Activated CD4-positive, alpha-beta T cell treated with anti-CD3 and anti-CD28 coated beads, Interleukin-2, amount 50 U/mL, for 1 hour (primary cell): Measurements from ENCODE around the gene SOAT2.
"Not testable (repeated sequence)": the region's sequence is repeated elsewhere in the genome, so short reads cannot be mapped to it uniquely, and the experiment has no call there.

Experiments
- DNase-seq: peaks from one replicate; pipeline ENCODE4 v3.0.0-alpha.2; 2020

The SOAT2 gene

GRCh38 chr12:53112431-53112830, 9.1 kb downstream of the SOAT2 start:
- DNase-seq = not testable (repeated sequence)

- no peak for DNase-seq
Observed at GRCh38 chr12:53113136-53113705, 9.9 kb downstream of the SOAT2 start.

DNA sequence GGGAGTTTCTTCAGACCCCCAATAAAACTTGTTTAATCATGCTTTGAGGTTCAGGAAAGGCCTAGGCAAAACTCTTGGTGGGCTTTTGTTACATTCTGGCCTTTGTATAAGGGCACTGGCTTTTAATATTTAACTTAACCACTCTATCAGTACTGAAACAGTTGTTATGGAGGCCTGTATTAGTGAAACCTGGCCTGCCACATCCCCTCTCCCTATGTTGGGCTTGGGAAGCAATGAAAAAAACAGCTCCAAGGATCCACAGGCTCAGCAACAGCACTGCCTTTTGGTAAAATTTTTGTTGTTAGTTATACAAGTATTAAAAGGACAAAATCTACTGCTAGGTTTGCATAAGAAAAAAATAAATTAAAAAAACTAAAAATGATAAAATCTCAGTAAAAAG, 10.7 kb downstream of the SOAT2 start:
- no peak for DNase-seq

- no peak for DNase-seq
Observed at GRCh38 chr12:53115112-53115890, 12.0 kb downstream of the SOAT2 start.

DNA sequence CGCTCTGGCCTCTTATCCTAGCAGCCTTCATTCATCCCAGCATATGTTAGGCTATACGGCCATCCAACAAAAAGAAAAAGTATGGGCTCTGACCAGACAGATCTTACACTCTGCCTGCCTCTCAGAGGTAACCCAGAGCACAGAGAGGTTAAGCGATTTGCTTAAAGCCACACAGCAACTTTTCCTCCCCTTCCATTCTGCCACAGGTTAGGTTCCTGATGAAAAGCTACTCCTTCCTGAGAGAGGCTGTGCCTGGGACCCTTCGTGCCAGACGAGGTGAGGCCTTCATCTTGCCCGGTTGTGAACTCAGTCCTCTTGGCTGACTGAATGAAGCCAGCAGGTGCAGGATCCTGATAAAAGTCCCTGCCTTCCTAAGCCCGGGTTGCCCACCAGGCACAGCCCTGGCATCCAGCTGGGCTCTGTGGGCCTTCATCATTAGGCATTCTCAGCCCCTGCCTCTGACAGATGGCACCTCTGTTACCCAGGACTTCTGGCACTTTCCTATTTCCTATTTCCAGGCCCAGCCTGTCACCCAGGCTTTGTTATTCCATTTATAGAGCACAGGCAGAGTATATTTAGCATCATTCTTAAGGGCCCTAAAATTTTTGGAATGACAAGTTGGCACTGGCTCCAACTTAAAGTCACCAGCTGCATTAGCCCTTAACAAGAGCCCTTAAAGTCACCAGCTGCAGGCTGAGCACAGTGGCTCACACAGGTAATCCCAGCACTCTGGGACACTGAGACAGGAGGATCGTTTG, 12.8 kb downstream of the SOAT2 start:
- DNase-seq = no peak

DNA sequence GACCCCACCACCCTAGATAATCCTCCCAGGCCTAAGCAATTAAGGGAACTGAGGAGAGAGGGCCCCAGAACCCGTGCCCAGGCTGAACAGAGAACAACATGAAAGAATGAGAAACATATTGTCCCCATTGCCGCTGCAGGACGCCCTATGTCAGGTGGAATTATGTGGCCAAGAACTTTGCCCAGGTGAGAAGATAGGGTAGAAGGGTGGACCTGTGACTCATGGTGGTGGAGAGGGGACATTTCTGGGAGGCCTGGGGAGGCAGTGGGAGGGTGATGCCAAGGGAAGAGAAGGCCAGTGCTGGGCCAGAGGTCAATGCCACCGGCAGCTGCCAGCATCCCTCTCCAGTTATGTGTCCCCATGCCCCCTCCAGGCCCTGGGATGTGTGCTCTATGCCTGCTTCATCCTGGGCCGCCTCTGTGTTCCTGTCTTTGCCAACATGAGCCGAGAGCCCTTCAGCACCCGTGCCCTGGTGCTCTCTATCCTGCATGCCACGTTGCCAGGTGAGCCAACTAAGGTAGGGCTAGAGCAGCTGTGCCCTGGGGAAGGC, 15.5 kb downstream of the SOAT2 start:
- no peak for DNase-seq

DNA sequence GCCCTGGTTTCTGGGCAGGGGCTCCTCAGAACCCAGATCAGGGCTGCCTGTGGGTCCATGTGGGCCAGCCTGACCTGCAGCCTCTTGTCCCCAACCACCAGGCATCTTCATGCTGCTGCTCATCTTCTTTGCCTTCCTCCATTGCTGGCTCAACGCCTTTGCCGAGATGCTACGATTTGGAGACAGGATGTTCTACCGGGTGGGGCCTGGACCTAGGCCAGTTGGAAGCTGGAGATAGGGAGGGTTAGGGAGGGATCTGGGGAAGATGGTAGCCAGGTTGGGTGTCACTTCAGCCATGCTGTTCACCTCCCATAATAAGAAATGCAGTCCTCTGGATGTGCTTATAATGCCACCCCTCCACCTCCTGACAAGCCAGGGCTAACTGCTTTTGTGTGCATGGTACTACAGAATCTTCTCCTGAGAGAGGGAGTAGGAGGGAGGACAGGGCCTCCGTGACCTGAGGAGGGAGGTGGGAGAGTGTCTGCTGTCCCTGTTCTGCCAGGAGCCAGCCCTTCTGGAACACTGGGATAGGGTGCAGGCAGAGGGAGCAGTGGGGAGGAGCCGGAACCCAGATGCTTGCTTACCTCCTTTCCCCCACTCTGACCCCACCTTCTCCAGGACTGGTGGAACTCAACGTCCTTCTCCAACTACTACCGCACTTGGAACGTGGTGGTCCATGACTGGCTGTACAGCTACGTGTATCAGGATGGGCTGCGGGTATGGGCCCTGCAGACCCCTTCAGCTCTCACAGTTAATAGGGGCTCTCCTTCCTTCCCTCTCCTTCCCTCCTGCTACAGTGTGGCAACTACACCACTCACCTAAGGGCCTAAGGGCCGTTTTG, 17.6 kb downstream of the SOAT2 start:
- no peak for DNase-seq

- DNase-seq = no peak
Observed at GRCh38 chr12:53122961-53123468, 19.7 kb downstream of the SOAT2 start.

GRCh38 chr12:53123578-53124351, 20.5 kb downstream of the SOAT2 start:
- no peak for DNase-seq

GRCh38 chr12:53124352-53124723, 21.1 kb downstream of the SOAT2 start:
- DNase-seq = no peak

GRCh38 chr12:53127169-53127568, 23.9 kb downstream of the SOAT2 start:
- no peak for DNase-seq

- no peak for DNase-seq
Observed at GRCh38 chr12:53128780-53129569, 25.7 kb downstream of the SOAT2 start.

GRCh38 chr12:53131844-53132243, 28.6 kb downstream of the SOAT2 start:
- no peak for DNase-seq

DNA sequence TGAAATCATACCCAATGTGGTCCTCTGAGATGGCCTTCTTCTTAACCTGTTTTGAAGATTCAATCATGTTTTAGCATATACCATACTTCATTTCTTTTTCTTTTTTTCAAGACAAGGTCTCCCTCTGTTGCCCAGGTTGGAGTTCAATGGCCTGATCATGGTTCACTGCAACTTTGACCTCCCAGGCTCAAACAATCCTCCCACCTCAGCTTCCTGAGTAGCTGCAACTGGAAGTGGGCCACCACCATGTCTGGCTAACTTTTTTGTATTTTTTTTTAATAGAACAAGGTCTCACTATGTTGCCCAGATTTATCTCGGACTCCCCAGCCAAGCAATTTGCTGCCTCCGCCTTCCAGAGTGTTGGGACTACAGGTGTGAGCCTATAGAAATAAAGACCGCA, 30.4 kb downstream of the SOAT2 start:
- no peak for DNase-seq

- no peak for DNase-seq
Observed at GRCh38 chr12:53143355-53143754, 40.1 kb downstream of the SOAT2 start.

DNA sequence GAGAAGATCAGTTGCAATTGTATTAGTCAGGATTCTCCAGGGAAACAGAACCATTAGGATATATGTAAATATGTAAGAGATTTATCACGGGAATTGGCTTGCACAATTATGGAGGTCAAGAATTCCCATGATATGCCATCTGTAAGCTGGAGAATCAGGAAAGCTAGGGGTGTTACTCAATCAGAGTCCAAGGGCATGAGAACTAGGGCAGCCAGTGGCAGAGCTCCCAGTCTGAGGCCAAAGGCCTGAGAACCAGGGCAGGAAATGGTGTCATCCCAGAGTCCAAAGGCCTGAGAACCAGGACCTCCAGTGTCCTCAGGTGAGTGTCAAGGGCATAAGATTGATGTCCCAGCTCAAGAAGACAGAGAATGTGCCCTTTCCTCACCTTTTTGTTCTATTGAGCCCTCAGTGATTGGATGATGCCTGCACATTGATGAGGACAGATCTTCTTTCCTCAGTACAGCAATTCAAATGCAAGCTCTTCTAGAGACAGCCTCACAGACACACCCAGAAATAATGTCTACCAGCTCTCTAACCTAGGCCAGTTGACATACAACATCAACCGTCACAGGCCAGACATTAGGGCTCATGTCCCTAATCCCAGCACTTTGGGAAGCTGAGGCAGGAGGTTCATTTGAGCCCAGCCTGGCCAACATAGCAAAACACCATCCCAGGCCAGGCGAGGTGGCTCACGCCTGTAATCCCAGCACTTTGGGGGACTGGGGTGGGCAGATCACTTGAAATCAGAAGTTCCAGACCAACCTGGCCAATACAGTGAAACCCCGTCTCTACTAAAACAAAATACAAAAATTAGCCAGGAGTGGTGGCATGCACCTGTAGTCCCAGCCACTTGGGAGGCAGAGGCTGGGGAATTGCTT, 42.3 kb downstream of the SOAT2 start:
- DNase-seq = no peak

DNA sequence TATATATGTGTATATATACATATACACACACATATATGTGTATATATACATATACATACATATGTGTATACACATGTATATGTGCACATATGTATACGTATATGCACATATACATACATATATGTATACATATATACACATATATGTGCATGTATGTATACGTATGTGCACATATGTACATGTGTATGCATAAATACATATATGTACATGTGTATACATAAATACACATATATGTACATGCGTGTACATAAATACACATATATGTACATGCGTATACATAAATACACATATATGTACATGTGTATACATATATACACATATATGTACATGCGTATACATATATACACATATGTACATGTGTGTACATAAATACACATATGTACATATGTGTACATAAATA, 43.9 kb downstream of the SOAT2 start:
- DNase-seq = no peak

GRCh38 chr12:53147653-53148052, 44.4 kb downstream of the SOAT2 start:
- no peak for DNase-seq

- DNase-seq = no peak
Observed at GRCh38 chr12:53151039-53151438, 47.8 kb downstream of the SOAT2 start.

GRCh38 chr12:53152390-53152789, 49.1 kb downstream of the SOAT2 start:
- DNase-seq = no peak
